D721Med (cell line): ENCODE results near the gene INTS3.
"Not testable (repeated sequence)": the region's sequence is repeated elsewhere in the genome, so short reads cannot be mapped to it uniquely, and the experiment has no call there.

ENCODE experiments used
- DNase-seq: peaks from one replicate; pipeline ENCODE4 v3.0.0; 2011; ENCODE audit warnings: low spot score; ENCODE audit not compliant: insufficient read length
- FAIRE-seq: peaks from 2 replicates; lab custom pipeline; 2011; peaks lifted over from hg19 to GRCh38; lab: Jason Lieb, UNC
- CTCF ChIP-seq: IDR thresholded peaks from 2 replicates; pipeline ENCODE4 v1.5.1; 2012; ENCODE audit warnings: mild to moderate bottlenecking, control low read depth; ENCODE audit not compliant: insufficient read depth; ENCODE audit errors: missing control alignments

Gene INTS3

GRCh38 chr1:153780551-153780950, 52.7 kb downstream of the INTS3 start:
- TF ChIP-seq CTCF, result no peak
- FAIRE-seq, result no peak
- no peak for DNase-seq

GRCh38 chr1:153782648-153783047, 54.8 kb downstream of the INTS3 start:
- FAIRE-seq, DNase-seq: not testable (repeated sequence)

GRCh38 chr1:153783233-153784190, 55.7 kb downstream of the INTS3 start:
- TF ChIP-seq CTCF, result no peak
- DNase-seq, result peak; percentile 99
- FAIRE-seq, result no peak

- FAIRE-seq (no peak), DNase-seq (no peak)
- no peak for TF ChIP-seq CTCF
Measured at GRCh38 chr1:153786038-153786790, 58.4 kb downstream of the INTS3 start.

GRCh38 chr1:153789478-153790034, 61.7 kb downstream of the INTS3 start:
- no peak for TF ChIP-seq CTCF
- no peak for DNase-seq
- FAIRE-seq, result no peak

- DNase-seq (no peak), FAIRE-seq (no peak)
- no peak for TF ChIP-seq CTCF
Measured at GRCh38 chr1:153790313-153790965, 62.6 kb downstream of the INTS3 start.
